Measurements from ENCODE around the gene ASB5.
"Not testable (repeated sequence)": the region's sequence is repeated elsewhere in the genome, so short reads cannot be mapped to it uniquely, and the experiment has no call there.

ASB5 gene

DNA sequence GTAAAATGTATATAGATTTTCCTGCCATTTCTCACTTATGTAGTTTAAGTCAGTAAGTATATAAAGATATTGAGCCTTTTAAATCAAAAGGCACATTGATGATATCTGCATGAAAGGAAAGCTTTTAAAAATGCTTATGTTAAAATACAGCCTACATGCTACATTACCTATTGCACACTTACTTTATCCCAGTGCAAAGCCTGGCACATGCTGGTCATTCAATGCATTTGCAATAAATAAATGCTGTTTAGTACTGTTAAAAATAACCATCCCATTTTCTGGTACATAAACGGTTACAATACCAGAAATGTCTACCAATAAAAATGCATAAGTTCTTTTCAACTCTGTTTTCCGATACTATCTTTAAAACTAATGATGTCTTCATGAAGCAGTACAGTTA lies 51.5 kb downstream of the ASB5 start:
- DNase-seq: no peak

DNA sequence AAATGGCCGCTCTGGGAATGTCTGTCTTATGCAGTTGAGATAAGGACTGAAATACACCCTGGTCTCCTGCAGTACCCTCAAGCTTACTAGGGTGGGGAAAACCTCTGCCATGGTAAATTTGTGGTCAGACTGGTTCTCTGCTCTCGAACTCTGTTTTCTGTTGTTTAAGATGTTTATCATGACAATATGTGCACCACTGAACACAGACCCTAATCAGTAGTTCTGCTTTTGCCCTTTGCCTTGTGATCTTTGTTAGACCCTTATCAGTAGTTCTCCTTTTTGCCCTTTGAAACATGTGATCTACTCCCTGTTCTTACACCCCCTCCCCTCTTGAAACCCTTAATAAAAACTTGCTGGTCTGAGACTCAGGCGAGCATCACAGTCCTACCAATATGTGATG lies 56.7 kb downstream of the ASB5 start:
- not testable (repeated sequence) for DNase-seq

DNA sequence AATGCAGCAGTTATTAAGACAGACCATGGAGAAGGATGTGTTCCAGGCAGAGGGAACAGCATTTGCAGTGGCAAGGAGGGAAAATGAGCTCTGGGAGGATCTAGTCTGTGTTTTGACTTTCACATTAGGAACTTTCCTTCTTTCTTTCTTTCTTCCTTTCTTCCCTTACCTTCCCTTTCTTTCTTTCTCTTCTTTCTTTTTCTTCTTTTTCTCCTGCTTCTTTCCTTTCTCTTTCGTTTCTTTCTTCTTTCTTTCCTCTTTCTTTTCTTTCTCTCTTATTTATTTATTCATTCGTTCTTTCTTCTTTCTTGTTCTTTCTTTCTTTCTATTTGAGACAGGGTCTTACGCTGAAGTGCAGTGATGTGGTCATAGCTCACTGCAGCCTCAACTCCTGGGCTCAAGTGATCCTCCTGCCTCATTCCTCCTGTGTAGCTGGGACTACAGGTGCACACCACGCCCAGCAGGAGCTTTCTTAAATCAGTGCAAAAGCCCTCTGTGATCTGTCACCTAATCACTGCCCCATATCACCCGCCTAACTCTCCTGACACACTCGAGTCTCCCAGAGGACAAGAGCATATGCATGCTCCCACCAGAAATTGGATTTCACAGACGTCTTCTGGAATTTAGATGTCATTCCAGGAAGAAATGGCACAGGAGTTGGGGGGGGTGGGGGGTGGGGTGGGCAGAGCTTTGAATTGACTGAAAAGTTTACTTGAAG lies 58.3 kb downstream of the ASB5 start:
- DNase-seq: no peak

DNA sequence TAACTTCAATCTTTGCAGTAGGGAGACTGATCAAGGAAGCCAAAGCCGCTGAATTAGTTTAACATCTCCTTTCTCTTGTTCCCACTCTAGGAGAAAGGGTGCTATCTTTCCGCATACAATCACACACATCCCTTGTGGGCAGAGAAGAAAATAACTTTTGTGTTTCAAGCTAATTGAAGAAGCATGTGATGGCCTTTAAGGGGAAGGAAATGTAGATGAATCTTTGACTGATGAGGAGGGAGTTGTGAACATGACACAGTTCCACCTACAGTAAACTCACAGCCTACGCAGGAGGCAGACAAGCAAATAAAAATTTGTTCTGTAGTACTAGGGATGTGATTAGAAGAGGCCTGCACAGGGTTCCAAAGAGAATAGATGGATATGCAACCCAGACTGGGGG lies 58.9 kb downstream of the ASB5 start:
- DNase-seq: no peak

DNA sequence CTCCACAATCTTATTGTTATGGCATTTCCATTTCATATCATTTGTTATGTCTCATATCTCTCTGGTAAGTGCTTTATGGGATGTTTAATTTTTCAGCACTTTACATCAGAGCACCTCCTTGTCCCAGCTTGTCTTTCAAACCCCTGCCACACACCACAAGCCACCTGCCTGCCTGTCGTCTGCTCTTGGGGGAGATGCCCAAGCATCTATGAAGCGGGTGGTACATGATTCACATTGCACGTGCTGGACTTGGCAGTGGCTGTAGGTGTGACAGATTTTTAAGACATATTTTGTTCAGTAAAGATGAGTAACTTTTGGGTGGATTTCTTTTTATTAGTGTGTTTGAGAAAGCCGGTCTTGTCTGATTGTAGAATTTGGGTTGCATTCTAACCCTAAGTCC lies 59.5 kb downstream of the ASB5 start:
- DNase-seq: no peak

DNA sequence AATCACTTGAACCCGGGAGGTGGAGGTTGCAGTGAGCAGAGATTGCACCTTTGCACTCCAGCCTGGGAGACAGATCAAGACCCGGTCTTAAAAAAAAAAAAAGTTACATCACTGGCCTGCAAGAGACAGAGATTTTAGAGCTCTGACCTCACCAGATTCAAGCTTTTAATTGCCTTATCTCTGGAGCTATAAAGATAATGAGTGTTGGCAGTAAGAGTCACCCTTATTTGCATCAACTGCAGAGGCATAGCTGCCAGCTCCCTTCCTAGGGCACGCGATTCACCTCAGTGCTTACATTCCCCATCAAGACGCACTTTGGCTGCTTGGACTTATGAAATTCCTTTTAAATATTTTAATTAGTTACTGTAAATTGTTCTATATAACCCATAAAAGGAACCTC lies 61.2 kb downstream of the ASB5 start:
- DNase-seq: no peak

DNA sequence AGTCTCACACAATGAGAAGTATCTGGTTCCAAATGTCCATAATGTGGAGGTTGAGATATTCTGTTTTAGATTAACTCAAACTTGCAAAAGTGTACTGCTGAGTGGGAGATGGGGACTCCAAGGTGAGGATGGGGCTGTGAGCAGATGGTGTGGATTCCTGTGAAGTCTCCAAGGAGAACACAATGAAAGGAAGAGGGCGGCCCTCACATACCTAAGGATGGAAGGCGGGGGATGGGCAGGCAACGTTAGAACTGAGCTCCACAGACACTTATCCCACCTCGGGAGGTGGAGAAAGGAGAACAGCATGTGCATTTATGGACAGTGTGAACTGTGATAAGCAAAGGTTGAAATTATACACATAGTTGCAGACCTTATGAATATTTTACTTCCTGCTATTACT lies 63.7 kb downstream of the ASB5 start:
- DNase-seq: no peak

DNA sequence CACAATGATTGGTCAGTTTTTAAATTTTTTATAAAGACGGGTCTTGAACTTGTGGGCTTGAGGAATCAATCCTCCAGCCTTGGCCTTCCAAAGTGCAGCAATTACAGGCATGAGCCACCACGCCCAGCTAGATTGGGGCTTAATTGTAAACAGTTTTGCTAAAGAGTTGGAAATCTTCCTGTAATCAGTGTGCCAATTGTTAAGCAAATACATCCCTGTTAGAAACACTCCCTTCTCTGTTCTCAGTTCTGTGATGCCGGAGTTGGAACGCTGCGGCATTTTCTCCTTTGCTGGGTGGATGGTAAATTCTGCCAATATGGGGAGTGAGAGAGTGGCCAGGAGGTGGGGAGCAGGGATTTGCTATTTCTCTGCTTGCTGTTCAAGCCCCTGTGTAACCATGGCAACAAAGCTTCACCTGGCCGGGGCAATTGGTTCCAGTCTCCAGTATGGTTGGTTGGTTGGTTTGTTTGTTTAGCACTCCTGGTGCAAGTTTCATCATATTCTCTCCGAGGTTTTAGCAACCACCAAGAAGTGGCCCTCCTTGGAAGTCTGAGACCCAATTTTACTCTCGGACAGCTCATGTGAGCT lies 70.6 kb downstream of the ASB5 start:
- no peak for DNase-seq

DNA sequence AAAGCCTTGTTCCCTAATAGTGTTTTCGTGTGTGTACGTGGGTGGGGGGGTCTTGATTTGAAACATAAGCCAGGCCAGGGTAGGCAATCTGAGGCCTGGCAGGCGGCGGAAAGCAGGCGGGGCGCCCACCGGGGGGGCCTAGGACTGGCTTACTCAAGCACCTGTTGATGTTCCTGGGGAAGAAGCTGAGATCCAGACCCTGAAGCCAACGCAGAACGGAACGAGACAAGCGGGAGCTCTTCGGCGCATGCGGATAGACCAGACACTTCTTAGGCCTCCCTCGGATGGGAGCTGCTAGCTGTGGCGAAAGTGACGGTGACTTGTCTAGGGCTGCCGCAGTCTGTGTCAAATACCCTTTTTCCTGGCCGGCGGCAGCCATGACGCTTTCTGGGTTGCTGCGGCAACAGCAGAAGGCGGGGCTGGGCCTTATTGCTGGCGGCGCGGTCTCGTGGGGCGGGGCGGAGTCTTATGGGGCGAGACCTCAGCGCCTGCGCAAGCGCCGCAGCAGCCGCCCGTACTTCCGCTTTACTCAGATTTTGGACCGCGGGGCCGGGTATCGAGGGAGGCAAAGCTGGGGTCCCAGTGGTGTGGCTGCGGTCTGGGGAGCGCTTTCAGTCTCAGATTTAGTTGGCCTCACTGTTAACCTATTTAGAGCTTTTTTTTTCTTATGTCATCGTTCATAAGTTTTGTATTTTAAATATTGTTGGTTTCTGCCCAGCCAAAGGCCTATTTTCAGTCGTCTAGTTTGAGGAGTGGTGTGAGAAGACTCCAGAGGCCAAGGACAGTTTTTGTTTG lies 73.6 kb downstream of the ASB5 start, which contains the start of gene SPATA4:
Gene SPATA4, minus strand, starts transcription at position 402 of the 795 bp plus-strand sequence. Its CDS starts 23 bp downstream, at position 379.
- peak; percentile 90 for DNase-seq

DNA sequence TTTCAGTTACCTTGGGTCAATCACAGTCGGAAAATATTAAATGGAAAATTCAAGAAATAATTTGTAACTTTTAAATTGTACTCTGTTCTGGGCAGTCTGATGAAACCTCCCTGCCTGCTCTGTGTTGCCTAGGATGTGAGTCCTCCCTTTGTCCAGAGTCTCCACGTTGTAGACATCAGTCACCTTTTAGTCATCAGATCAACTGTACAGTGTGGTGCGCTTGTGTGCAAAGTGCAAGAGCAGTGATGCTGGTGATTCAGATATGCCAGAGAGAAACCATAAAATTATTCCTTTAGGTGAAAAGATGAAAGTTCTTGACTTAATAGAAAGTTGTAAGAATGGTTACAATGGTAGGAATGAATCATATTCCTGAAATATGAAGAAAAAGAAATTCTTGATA lies 75.1 kb downstream of the ASB5 start:
- no peak for DNase-seq

DNA sequence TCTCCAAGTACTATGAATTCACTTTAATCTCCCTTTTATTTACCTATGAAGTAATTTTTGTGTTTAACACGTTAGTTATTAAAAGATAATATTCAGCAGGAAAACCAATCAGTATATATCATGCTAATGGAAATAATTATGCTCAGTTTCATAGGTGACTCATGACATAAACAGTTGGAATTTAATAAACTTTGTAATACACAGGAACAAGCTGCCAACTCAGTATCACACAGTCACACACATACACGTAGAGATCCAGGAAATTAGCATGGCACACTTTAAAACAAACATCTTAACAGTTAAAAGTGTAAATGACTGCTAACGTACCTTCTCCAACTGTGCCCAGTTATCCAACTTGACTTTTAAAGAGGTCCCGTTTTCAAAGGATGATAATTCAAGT lies 75.9 kb downstream of the ASB5 start:
- DNase-seq: no peak

DNA sequence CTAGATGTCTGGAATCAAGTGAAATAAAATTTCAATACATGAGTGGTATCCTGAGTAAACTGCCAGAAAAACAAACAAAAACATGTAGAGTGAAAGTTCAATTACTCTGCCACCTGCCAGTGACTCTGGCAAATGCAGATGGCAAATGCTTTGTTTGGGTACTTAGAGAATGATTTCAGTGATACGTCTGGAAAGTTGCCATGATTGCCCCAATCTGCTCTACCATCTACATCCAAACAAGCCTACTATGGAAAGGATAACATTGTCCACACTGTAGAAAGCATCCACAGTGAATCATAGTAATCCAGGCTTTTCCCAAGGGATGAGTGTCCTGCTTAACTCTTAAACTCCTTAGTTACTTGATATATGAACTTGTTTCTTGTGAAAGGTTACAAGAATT lies 77.0 kb downstream of the ASB5 start:
- no peak for DNase-seq

DNA sequence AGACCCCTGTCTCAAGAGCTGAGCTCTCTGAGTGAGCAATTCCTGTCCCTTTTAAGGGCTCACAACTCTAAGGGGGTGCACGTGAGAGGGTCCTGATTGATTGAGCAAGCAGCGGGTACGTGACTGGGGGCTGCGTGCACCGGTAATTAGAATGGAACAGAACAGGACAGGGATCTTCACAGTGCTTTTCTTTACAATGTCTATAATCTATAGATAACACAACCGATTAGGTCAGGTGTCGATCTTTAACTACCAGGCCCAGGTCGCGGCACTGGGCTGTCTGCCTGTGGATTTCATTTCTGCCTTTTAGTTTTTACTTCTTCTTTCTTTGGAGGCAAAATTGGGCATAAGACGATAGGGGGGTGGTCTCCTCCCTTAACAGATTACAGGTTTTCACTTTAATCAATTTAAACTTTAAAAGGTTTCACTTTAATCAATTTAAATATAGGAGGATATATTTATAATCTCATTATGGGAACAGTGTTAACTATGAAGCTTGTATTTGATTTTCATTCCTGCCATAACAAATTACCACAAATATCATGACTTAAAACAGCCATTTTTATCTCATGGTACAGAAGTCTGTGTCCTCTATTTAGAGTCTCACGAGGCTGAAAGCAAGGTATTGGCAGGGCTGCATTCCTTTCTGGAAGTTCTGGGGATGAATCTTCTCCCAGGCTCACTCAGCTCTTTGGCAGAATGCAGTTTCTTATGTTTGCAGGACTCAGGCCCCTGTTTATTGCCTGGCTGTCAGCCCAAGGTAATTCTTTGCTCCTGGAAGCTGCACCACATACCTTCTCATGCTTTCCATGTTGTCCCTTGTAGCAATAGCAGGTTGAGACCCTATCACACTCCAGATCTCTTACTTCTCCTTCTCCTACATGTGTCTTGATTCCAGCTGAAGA lies 78.9 kb downstream of the ASB5 start:
- no peak for DNase-seq

DNA sequence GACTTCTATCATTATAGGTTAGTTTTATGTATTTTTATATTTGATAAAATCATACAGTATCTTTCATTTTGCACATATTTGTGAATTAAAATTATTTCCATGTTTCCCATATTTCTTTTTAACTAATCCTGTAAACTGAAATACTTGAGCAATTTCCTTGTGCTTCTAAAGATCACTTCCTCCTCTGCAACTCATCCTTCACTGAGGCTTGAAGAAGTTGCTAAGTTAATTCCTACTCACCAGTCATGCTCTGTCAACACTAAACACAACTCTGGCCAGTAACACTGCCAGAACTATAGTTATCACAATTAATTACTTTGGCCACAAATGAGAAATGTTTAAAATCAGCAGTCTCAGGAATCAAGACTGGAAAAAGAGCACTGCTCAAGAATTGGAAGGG lies 80.4 kb downstream of the ASB5 start:
- DNase-seq: no peak

DNA sequence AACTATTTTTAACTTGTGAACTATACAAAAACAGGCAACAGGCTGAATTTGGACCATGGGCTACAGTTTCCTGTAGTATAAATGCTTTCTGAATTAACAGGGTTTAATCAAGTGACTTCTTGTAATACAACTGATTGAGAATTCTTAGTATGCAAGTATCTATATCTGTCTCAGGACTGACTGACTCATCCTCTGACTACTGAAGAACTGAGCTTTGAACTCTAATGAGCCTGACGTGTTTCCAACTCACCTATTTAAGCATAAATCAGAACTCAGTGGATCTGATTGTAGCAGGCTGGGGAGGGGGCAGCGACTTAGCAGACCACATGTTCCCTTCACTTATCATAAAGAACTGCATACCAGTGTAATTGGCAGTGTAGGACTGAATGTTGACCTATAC lies 81.4 kb downstream of the ASB5 start:
- DNase-seq: no peak

DNA sequence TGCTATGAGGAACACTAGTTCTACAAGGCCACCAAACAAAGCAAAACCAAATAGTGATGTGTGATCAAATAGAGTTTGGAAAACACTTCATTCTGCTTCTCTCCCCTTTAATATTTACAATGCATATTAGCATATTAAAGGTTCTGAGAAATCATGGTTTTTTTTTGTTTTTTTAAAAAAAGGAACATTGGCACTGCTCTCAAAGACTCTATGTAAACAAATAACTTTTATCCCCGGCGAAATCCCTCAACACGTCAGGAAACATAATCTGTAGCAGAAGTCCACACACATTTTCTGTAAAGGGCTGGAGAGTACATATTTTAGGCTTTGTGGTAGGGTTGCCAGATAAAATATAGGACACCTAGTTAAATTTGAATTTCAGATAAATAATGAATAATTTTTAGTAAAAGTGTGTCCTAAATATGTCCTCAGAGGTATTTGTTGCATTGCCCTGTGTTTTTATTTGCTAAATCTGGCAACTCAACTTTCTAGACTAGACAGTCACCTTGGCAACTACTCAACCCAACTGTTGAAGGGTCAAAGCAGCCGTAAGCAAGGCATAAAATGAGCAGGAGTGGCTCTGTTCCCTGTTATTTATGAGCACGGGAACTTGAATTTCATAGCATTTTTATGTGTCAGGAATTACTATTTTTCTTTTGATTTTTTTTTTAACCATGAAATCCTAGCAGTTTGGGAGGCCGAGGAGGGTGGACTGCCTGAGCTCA lies 82.2 kb downstream of the ASB5 start:
- no peak for DNase-seq

DNA sequence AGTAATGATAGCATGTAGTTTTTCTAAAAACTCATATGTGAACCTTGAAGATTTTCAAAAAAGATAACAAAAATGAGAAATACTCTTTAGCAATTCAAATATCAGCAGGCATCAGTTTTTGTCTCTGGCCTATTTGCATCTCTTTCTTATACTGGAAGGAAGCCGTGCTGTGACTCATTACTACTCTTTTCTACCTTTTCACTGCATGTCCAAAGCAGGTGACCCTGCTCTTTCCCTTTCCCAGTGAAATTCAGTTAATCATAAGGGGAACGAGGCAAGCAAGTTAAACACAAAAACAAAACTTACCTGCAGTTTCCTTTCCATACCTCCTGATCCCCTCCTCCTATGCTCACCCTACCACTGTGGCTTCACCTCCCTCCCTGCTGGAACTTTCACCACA lies 83.0 kb downstream of the ASB5 start:
- no peak for DNase-seq

DNA sequence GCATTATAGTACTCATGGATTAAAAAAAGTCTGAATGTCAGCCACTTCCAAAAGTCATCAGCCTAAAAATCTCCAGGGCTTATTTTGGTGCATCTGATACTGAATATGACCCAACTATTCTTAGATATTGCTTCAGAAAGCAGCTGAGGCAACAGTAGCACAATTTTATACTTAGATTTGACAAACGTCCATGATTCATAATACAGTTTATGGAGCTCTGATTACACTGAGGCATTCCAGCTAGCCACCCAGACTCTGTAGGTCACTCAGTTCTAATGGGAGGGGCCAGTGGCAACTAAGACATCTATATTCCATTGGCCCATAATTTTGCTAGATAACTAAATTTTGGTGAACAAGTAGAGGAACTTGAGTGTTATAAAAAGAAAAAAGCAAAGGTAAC lies 84.0 kb downstream of the ASB5 start:
- no peak for DNase-seq

Data from activated effector memory CD4-positive, alpha-beta T cell treated with Interleukin-2 at 50 U/mL for 16 hours (primary cell).